Dendritic cell treated with granulocyte-macrophage colony-stimulating factor and Interleukin-4, amounts not matched to agents 40 ng/mL and 50 ng/mL, for 4 days (primary cell): ENCODE data around the gene TADA1.

Source experiments
- H3K27ac Mint-ChIP-seq: one replicate; pipeline ENCODE4 v1.8.0; 2022; ENCODE audit warnings: mild to moderate bottlenecking, mixed read lengths
- H3K27me3 Mint-ChIP-seq: one replicate; pipeline ENCODE4 v1.8.0; 2022; ENCODE audit warnings: mild to moderate bottlenecking, mixed read lengths
- H3K36me3 Mint-ChIP-seq: one replicate; pipeline ENCODE4 v1.8.0; 2022; ENCODE audit warnings: low read depth, mixed read lengths
- H3K4me1 Mint-ChIP-seq: one replicate; pipeline ENCODE4 v1.8.0; 2022; ENCODE audit warnings: low read depth, mixed read lengths
- H3K4me3 Mint-ChIP-seq: one replicate; pipeline ENCODE4 v1.8.0; 2022; ENCODE audit warnings: mild to moderate bottlenecking, moderate library complexity, mixed read lengths
- H3K9me3 Mint-ChIP-seq: one replicate; pipeline ENCODE4 v1.8.0; 2022; ENCODE audit warnings: mixed read lengths
- intact Hi-C: fragments of 100-400 bp; cut with micrococcal nuclease; formaldehyde crosslinking; loops from one replicate; pipeline ENCODE4 v1.15.0; 2022

TADA1 gene

DNA sequence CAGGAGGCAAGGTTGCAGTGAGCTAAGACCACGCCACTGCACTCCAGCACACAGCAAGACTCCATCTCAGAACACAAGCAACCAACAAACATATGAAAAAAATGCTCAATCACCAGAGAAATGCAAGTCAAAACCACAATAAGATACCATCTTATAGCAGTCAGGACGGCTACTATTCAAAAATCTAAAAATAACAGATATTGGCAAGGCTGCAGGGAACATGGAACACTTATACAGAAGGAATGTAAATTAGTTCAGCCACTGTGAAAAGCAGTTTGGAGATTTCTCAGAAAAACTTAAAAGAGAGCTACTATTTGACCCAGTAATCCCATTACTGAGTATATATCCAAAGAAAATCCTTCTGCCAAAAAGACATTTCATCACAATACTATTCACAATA, 64.4 kb downstream of the TADA1 start:
- no peaks in the 10 kb centered on the region for H3K4me1 Mint-ChIP-seq
- H3K27ac Mint-ChIP-seq, result no peak overlapping the region
- intact Hi-C loops, result no loop called here
- peaks cover 3% of the 10 kb centered on the region for H3K27me3 Mint-ChIP-seq
- H3K4me3 Mint-ChIP-seq, result no peak overlapping the region
- no peaks in the 10 kb centered on the region for H3K36me3 Mint-ChIP-seq
- no peaks in the 10 kb centered on the region for H3K9me3 Mint-ChIP-seq

DNA sequence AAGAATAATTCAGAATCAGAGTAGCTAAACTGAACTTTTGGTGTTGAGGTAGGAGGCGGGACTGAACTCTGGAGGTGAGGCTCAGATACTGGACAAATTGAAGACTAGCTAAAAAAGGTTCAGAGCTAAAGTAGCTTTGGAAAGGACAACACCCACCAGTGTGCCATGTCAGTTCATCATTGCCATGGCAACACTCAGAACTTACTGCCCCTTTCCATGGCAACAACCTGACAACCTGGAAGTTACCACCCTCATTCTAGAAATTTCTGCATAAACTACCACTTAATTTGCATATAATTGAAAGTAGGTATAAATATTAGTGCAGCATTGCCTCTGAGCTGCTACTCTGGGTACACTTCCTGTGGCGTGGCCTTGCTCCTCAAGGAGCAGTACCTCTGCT, 67.1 kb downstream of the TADA1 start:
- Mint-ChIP-seq H3K36me3 (no peaks in the 10 kb centered on the region), H3K9me3 (no peaks in the 10 kb centered on the region), H3K27ac (no peak overlapping the region), H3K4me1 (no peaks in the 10 kb centered on the region), H3K27me3 (peaks cover 3% of the 10 kb centered on the region), H3K4me3 (no peak overlapping the region)
- intact Hi-C loops, result no loop called here
